Ectodermal cell (in vitro differentiated cells): ENCODE results near the gene SH3GL2.

ENCODE experiments used
- H3K27ac ChIP-seq: 2 replicates; pipeline ENCODE4 v1.7.0; 2013; ENCODE audit warnings: mild to moderate bottlenecking, low read depth, low read length; ENCODE audit not compliant: insufficient read depth, poor library complexity, severe bottlenecking
- H3K27me3 ChIP-seq: 2 replicates; pipeline ENCODE4 v1.7.0; 2013; ENCODE audit warnings: mild to moderate bottlenecking, low read length; ENCODE audit not compliant: insufficient read depth, control insufficient read depth, poor library complexity, severe bottlenecking
- H3K36me3 ChIP-seq: one replicate; pipeline ENCODE4 v1.7.0; 2013; ENCODE audit warnings: low read length; ENCODE audit not compliant: control insufficient read depth, insufficient read depth
- H3K4me1 ChIP-seq: one replicate; pipeline ENCODE4 v1.7.0; 2013; ENCODE audit warnings: low read length; ENCODE audit not compliant: control insufficient read depth, insufficient read depth
- H3K4me3 ChIP-seq: 2 replicates; pipeline ENCODE4 v1.7.0; 2013; ENCODE audit warnings: low read depth, low read length, control low read depth; ENCODE audit not compliant: insufficient read depth
- H3K9me3 ChIP-seq: 2 replicates; pipeline ENCODE4 v1.7.0; 2013; ENCODE audit warnings: mild to moderate bottlenecking, low read length, moderate library complexity; ENCODE audit not compliant: control insufficient read depth
- WGBS, 2 experiments: methylation state at CpG; one replicate each; pipeline ENCODE4 v1.1.7; 2013; ENCODE audit warnings: missing lambda C conversion rate in 2 of 2; 5-methylcytosine and 5-hydroxymethylcytosine counted together

The SH3GL2 gene

DNA sequence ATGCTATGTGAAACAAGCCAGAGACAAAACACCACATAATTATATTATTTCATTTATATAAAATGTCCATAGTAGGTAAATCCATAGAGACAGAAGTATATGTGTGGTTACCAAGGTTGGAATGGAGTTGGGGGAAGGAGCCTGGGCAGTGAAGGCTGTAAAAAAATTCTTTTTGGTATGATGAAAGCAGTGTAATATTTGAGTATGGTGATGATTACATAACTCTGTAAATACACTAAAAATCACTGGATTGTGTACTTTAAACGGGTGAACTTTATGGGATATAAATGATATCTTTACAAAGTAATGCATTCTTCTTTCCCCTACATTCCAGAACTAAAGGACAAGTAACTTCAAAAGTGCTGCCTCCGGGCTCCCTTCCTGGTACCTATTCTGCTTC, 155.8 kb downstream of the SH3GL2 start:
- WGBS, 2 experiments: 88 to 90% methylated on average over 1 of the region's 2 CpGs
- H3K4me3 ChIP-seq: no peak overlapping the region
- no peak overlapping the region for H3K27ac ChIP-seq
- no peaks in the 10 kb centered on the region for H3K9me3 ChIP-seq
- H3K4me1 ChIP-seq: no peaks in the 10 kb centered on the region
- no peaks in the 10 kb centered on the region for H3K36me3 ChIP-seq
- no peaks in the 10 kb centered on the region for H3K27me3 ChIP-seq

DNA sequence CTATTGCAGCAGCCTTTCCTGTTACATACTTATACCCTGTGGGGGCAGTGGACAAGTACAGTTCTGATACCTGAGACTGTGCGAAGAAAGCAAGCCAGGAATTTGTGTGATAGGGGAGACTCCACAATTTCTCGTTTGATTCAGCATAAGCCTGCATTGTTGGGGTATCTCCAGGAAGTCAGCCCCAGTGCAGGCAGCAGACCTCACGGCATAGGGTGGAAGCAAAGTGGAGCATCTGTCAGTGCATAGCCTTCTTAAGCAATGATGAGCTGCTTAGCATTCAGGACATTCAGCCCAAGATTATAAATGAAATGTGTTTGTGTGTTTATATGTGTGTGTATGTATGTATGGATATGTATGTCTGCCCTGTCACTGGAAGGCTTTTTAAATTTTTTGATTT, 157.0 kb downstream of the SH3GL2 start:
- Histone ChIP-seq H3K36me3 (no peaks in the 10 kb centered on the region), H3K4me3 (no peak overlapping the region), H3K4me1 (no peaks in the 10 kb centered on the region), H3K27ac (no peak overlapping the region), H3K9me3 (no peaks in the 10 kb centered on the region), H3K27me3 (no peaks in the 10 kb centered on the region)
- WGBS, 2 experiments: 92% methylated on average over 3 of the region's 3 CpGs

- no peaks in the 10 kb centered on the region for H3K27me3 ChIP-seq
- no peak overlapping the region for H3K4me3 ChIP-seq
- no peaks in the 10 kb centered on the region for H3K36me3 ChIP-seq
- WGBS, 2 experiments: 87 to 100% methylated on average over 1 of the region's 2 CpGs
- H3K4me1 ChIP-seq: no peaks in the 10 kb centered on the region
- no peaks in the 10 kb centered on the region for H3K9me3 ChIP-seq
- H3K27ac ChIP-seq: no peak overlapping the region
These were observed 160.2 kb downstream of the SH3GL2 start for GRCh38 chr9:17739022-17739421.

GRCh38 chr9:17739736-17740135, 160.9 kb downstream of the SH3GL2 start:
- WGBS, 2 experiments: 0% methylated on average over 1 of the region's 1 CpG
- H3K27me3 ChIP-seq: no peaks in the 10 kb centered on the region
- H3K9me3 ChIP-seq: no peaks in the 10 kb centered on the region
- no peak overlapping the region for H3K4me3 ChIP-seq
- no peaks in the 10 kb centered on the region for H3K36me3 ChIP-seq
- H3K4me1 ChIP-seq: no peaks in the 10 kb centered on the region
- H3K27ac ChIP-seq: no peak overlapping the region

- WGBS, 2 experiments: 20 to 32% methylated on average over 3 of the region's 3 CpGs
- Histone ChIP-seq H3K9me3 (no peaks in the 10 kb centered on the region), H3K4me1 (no peaks in the 10 kb centered on the region), H3K36me3 (no peaks in the 10 kb centered on the region), H3K27ac (no peak overlapping the region), H3K27me3 (no peaks in the 10 kb centered on the region), H3K4me3 (no peak overlapping the region)
These were observed 163.2 kb downstream of the SH3GL2 start for GRCh38 chr9:17742067-17742466.

- H3K27ac ChIP-seq: no peak overlapping the region
- no peak overlapping the region for H3K4me3 ChIP-seq
- H3K4me1 ChIP-seq: peaks cover 6% of the 10 kb centered on the region
- no peaks in the 10 kb centered on the region for H3K36me3 ChIP-seq
- H3K27me3 ChIP-seq: no peaks in the 10 kb centered on the region
- 15 to 17% methylated on average over 2 of the region's 3 CpGs for WGBS, 2 experiments
- H3K9me3 ChIP-seq: no peaks in the 10 kb centered on the region
These were observed 165.9 kb downstream of the SH3GL2 start for GRCh38 chr9:17744786-17745185.

- 74 to 77% methylated on average over 3 of the region's 3 CpGs for WGBS, 2 experiments
- no peak overlapping the region for H3K27ac ChIP-seq
- H3K27me3 ChIP-seq: no peaks in the 10 kb centered on the region
- no peak overlapping the region for H3K4me3 ChIP-seq
- H3K9me3 ChIP-seq: no peaks in the 10 kb centered on the region
- H3K4me1 ChIP-seq: peaks cover 8% of the 10 kb centered on the region
- no peaks in the 10 kb centered on the region for H3K36me3 ChIP-seq
These were observed 171.4 kb downstream of the SH3GL2 start for GRCh38 chr9:17750269-17750668.

DNA sequence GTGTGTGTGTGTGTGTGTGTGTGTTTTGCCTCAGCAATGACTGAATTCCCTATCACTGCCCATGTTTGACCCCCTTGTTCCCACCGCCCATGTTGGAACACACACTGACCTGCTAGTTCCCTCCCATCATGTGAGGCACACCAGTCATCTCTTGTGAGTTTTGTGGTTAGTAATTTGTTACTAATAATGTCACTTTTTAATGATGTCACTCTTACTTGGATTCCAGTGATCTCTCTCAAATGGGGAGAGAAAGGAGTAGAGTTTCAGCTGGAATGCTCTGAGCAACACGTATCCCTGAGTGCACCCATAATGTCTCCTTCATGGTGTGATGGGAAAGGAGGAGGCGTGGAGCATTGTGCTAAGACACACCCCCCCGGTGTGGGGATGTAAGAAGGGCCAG, 172.6 kb downstream of the SH3GL2 start:
- peaks cover 8% of the 10 kb centered on the region for H3K4me1 ChIP-seq
- no peaks in the 10 kb centered on the region for H3K27me3 ChIP-seq
- no peak overlapping the region for H3K27ac ChIP-seq
- no peak overlapping the region for H3K4me3 ChIP-seq
- whole genome bisulfite sequencing, 2 experiments: 86 to 92% methylated on average over 4 of the region's 4 CpGs
- no peaks in the 10 kb centered on the region for H3K36me3 ChIP-seq
- H3K9me3 ChIP-seq: no peaks in the 10 kb centered on the region

- H3K4me1 ChIP-seq: peaks cover 8% of the 10 kb centered on the region
- WGBS, 2 experiments: 83 to 87% methylated on average over 3 of the region's 3 CpGs
- H3K27me3 ChIP-seq: no peaks in the 10 kb centered on the region
- no peaks in the 10 kb centered on the region for H3K9me3 ChIP-seq
- no peaks in the 10 kb centered on the region for H3K36me3 ChIP-seq
- H3K4me3 ChIP-seq: no peak overlapping the region
- H3K27ac ChIP-seq: no peak overlapping the region
These were observed 173.2 kb downstream of the SH3GL2 start for GRCh38 chr9:17752021-17752420.

- no peaks in the 10 kb centered on the region for H3K4me1 ChIP-seq
- no peaks in the 10 kb centered on the region for H3K9me3 ChIP-seq
- H3K27me3 ChIP-seq: no peaks in the 10 kb centered on the region
- no peak overlapping the region for H3K27ac ChIP-seq
- 90 to 91% methylated on average over 2 of the region's 2 CpGs for WGBS, 2 experiments
- H3K4me3 ChIP-seq: no peak overlapping the region
- no peaks in the 10 kb centered on the region for H3K36me3 ChIP-seq
These were observed 178.9 kb downstream of the SH3GL2 start for GRCh38 chr9:17757816-17758215.

DNA sequence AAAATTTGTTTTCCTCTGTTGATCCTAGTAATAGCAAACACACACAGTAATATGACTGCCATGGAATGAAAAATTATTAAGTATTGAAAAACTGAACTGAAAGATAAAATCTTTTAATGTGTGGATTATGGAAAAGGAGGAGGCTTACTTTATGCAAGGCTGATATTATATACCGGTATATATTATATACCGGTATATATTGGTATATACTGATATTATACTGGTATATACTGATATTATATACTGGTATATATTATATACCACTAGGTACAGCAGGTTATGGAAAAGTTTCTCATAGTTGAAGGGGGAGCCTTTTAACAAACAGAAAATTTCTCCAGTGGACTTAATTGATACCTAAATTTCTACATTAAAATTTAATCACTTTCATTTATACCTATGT, 181.4 kb downstream of the SH3GL2 start:
- Histone ChIP-seq H3K36me3 (no peaks in the 10 kb centered on the region), H3K27ac (no peak overlapping the region), H3K4me3 (no peak overlapping the region), H3K27me3 (no peaks in the 10 kb centered on the region), H3K4me1 (no peaks in the 10 kb centered on the region), H3K9me3 (no peaks in the 10 kb centered on the region)
- WGBS, 2 experiments: no CpG with 5 or more reads among the region's 2 CpGs
